Fibroblast of skin of right biceps (primary cell): ENCODE results near the gene PRPF40A.
"Not testable (repeated sequence)": the region's sequence is repeated elsewhere in the genome, so short reads cannot be mapped to it uniquely, and the experiment has no call there.

ENCODE experiments used
- DNase-seq: peaks from one replicate; pipeline ENCODE4 v3.0.0-alpha.2; 2013

PRPF40A gene

DNA sequence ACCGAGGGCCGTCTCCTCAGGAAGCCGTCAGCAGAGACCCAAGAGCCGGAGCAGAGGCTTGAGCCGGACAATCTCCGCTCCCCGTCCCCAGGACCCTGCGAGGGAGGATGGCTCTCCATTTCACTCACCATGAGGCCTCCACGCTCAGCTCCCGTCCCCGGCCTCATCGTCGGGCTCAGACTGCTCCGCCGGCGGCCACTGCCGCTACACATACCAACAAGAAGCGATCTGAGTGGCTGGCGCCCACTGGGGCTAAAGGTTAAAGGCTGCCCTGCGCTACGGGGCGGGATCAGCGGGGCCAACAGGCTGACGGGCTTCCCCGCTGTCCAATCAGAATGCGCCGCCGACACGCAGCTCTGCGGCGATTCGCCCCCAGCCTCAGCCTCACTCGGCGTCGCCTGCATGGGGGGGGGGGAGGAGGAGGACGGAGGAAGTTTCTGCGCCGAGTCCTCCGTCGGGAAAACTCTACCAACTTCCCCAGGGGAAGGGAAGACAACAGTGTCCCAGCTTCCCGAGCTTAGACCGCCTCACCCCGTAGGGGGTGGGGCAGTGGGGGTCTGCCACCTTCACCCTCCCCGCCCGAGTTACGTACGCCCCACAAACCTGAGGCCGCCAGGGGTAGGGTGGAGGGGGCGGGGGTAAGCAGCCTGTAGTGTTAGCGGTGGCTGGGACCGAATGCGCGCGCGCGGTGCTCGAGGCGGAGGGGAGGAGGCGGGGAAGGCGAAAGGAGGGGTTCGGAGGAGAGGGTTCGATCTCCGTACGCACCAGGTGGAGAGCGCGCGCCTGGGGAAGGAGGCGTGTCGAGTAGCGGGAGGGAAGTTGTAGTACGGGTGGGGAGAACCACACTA lies at the start of gene PRPF40A:
Gene PRPF40A, minus strand, starts transcription at position 234 of the 848 bp plus-strand sequence. Its CDS starts 22 bp downstream, at position 212.
- peak; percentile 98 for DNase-seq

DNA sequence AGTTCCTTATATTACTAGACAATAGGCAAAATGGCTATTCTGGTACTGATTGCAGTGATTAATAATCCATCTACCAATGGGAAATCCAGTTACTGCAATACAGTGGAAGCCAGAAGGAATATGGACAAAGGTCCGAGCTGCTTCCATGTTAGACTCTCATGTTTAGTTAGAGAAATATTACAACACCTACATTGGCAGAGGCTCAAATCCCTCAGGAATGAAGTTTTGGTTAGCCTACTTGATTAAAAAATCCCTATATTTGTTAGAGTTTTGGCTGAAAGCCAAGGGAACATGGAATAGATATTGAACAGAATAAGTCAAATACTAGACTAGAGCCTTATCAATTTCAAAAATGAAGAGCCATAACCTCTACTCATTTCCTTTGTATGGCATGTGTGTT lies 49.7 kb upstream of the PRPF40A start:
- DNase-seq: peak; percentile 56

DNA sequence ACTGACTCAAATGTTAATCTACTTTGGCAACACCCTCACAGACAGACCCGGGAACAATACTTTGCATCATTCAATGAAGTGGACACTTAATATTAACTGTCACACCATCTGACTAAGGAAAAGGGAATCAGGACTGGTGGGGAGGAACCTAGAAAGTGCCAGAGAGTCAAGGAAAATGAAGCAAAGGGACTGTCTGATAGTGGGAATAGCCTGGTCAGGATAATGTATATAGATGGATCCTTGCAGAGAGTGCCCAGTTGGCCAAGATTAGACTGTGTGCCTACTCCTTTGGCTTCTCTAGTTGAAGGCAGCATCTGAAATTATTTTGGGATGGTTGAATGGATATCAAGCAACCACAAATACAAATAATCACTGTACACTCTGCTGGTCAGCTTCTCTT lies 46.4 kb upstream of the PRPF40A start:
- DNase-seq: no peak

DNA sequence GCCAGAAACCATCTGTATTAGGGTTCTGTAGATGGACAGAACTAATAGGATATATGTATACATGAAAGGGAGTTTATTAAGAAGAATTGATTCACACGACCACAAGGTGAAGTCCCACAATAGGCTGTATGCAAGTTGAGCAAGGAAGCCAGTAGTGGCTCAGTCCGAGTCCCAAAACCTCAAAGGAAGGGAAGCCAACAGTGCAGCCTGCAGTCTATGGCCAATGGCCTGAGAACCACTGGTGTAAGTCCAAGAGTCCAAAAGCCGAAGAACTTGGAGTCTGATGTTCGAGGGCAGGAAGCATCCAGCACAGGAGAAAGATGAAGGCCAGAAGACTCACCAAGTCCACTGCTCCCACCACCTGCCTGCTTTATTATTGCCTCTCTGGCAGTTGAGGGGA lies 45.9 kb upstream of the PRPF40A start:
- not testable (repeated sequence) for DNase-seq

DNA sequence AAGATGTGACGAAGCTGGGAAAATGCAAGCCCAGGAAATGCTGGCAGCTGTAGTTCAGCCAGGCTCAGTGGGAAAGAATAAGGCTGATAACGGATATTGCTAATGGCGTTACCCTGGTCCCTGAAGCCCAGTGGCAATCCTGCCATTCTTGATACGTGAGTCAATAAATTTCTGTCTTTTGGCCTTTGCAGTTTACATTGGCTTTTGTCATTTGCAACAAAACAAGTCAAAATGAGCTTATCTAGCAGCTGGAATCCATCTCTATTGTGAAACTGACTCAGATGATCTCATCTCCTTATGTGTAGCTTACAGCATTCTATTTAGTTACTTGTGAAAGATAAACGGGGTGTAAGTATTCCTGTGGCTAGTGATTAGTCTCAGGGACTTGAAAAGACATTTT lies 44.9 kb upstream of the PRPF40A start:
- DNase-seq: peak; percentile 77

DNA sequence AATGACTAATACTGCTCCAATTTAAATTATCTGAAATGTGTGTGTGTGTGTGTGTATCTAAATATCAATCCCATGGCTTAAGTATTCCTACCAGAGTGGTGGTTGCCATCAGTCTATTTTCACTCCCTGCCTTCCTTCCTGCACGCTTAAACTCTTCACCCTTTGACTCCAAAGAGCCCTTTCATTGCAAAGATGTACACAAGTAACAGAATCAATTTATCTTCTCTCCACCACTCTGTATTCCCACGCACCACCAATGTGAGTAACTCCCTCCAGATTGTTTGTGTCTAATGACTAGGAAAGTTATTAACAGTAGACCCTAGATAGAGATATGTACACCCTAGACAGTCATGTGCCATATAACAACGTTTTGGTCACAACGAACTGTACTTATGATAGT lies 44.0 kb upstream of the PRPF40A start:
- no peak for DNase-seq

DNA sequence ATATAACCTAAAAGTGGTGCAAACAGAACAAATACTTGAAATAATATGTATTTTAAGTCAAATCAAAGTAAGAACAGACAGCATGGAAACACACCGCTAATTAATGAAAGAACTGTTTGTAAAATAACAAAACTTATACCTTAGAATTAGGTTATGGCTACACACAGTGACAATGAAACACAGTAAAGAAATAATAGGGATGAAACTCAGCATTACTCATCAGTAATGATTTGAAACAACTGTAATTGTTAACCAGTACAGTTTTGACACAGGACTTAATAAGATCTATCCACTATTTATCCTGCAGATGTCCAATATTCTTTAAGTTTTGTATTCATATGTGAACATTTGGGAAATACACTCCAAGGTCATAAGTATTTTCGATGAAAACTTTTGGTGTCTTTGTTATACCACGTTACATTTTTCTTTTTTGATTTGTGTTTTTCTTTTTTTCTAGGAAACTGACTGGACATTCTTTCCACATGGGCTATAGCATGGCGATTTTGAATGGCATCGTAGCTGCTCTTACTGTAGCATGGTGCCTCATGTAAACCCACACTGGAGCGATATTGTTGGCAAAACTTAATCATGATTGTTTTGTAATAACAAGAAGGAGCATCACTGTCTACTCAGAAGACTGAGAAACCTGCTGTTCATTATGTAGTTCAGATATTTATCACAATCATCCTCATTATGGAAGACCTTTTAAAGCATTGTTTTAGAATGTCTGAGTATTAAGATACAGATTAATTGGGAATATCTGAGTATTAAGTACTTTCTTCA lies 42.2 kb upstream of the PRPF40A start:
- DNase-seq: no peak

DNA sequence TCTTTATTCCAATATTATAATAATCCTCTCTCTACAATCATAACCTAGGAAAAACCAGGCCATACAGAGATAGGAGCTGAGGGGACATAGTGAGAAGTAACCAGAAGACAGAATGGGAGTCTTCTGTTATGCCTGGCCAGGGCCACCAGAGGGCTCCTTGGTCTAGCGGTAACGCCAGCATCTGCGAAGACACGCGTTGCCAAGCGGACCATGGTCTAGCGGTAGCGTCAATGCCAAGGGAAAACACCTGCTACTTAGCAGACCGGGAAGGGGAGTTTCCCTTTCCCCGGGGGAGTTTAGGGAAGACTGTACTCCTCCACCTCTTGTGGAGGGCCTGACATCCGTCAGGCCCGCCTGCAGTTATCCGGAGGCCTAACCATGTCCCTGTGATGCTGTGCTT lies 37.8 kb upstream of the PRPF40A start:
- peak; percentile 14 for DNase-seq

DNA sequence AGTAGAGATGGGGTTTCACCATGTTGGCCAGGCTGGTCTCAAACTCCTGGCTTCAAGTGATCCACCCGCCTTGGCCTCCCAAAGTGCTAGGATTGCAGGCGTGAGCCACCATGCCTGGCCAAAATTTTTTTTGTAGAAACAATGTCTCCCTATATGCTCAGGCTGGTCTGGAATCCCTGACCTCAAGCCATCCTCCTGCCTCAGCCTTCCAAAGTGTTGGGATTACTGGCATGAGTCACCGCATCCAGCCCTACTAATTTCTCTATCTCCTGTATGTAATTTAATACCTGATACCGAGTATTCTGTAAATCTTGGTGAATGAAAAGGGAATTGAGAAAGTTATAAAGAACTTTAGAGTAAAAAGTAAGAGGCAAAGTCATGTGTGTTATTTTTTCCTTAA lies 30.5 kb upstream of the PRPF40A start:
- DNase-seq: peak; percentile 47

DNA sequence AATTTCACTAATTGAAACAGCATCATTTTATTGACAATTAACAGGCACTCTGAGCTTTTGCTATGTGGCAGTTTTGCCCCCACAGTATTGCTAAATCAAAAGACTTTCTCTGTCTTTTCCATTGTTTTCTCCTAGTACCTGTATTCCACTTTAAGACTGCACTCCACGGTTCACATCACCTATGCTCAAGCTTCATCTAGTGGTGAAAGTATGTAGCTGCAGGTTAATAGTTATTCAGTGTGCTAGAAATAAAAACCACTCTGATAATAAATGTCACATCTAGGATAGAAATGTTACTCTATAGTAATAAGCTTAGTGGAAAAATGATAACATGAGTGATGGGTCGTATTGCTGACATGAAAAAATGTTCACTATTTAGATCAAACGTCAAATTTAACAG lies 25.7 kb upstream of the PRPF40A start:
- no peak for DNase-seq

DNA sequence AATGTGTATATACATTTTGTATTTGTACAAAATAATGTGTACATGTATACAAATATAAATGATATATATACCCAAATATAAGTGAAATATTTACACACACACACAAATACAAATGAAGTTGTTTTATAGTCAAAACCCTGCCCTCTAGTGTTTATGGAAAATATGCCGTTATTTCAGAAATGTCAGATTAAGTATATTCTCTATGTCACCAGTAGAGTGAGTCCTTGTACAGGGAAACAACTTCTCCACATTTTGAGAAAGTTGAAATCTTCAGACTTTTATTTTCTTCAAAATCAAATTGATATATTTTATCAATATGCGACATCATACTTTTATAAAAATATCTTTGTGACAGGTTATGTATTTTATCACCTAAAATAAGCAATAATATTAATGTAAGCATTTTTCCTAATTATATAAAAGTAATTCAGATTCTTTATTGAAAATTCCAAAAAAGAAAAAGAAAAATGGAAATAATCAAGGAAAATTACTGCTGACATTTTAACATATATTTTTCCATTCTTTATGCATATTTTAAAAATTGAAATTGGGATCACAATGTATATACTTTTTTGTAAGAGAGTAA lies 23.6 kb upstream of the PRPF40A start:
- DNase-seq: peak; percentile 58

DNA sequence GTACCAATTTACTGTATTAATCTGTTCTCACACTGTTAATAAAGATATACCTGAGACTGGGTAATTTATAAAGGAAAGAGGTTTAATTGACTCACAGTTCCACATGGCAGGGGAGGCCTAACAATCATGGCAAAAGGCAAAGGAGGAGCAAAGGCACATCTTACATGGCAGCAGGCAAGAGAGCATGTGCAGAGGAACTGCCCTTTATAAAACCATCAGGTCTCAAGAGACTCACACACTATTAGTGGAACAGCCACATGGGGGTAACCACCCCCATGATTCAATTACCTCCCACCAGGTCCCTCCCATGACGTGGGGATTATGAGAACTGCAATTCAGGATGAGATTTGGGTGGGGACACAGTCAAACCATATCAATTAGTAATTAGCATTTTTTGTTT lies 22.4 kb upstream of the PRPF40A start:
- DNase-seq: not testable (repeated sequence)

DNA sequence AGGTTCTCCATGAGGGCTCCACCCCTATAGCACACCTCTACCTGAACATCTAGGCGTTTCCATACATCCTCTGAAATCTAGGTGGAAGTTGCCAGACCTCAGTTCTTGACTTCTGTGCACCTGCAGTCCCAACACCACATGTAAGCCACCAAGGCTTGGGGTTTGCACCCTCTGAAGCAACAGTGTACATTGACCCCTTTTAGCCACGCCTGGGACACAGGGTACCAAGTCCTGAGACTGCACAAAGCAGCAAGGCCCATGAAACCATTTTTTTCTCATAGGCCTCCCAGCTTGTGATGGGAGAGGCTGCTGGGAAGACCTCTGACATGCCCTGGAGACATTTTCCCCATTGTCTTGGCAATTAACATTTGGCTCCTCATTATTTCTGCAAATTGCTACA lies 21.2 kb upstream of the PRPF40A start:
- DNase-seq: no peak

DNA sequence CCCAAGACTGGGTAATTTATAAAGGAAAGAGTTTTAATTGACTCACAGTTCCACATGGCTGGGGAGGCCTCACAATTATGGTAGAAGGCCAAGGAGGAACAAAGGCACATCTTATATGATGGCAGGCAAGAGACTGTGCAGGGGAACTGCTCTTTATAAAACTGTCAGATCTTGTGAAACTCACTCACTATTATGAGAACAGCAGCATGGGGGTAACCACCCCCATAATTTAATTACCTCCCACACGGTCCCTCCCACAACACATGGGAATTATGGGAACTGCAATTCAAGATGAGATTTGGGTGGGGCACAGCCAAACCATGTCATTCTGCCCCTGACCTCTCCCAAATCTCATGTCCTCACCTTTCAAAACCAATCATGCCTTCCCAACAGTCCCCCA lies 20.2 kb upstream of the PRPF40A start:
- not testable (repeated sequence) for DNase-seq

DNA sequence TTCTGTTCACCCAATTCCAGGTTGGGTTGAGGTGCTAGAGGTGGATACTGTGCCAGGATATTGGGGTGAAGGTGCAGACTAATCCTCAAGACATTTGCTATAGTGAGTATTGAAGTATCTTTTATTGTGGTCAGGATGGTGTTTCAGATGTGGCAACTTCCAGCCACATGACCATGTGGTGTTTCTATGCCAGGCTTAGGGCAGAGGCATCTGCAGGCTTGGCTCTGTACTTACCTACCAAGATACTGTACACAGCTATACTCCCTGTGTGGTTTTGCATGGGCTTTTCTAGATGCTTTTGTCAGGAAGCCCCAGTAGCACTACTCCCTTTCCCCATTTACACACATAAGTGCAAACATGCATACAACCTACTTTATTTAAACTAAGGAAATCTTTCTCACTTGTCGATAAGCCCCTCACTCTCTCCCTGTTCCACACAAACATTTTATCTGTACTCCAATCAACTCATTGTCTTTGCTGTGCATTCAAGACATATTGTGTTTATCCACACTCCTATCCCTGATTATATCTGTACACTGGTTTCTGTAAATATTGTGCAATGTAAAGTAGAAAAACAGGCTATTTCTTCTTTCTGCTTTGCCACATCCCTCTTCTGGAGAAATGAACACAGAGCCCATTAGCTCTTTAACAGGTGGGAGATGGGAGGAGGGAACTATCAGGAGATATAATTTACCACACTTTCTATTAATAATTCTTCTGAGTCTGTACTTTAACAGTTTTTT lies 13.5 kb upstream of the PRPF40A start:
- DNase-seq: no peak

DNA sequence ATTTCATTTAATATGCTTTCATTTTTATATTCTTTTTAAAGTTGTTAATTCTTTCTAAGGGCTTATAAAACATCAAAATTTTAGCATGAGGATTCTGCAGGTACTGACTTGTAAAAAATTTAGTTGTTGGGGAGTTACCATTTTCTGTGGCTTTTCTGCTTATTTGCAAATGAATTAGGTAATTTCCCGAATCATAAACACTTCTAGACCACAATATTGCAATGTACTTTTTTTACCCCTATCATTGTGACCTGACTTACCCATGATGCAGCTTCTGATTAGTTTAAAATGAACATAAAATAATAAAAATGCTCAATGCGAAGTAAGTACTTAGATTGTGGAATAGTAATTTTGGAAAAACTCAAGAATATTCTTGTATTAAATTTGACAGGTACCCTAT lies 12.6 kb upstream of the PRPF40A start:
- no peak for DNase-seq

DNA sequence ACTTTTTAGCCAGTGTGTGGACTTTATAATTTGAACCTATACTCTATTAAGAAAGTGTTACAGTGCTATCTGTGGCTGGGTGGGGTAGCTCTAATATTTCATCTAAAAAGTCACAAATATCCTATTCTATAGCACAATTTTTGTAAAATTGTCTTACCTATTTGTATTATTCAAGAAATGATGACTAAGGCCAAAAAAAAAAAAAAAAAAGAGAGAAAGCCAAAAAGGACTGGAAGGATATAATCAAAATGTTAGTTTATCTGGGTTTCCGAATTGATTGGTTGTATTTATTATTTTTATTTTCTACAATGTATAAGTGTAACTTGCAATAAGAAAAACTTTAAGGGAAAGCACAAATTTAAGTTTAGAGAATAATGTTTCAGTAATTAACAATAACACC lies 6.7 kb upstream of the PRPF40A start:
- no peak for DNase-seq

DNA sequence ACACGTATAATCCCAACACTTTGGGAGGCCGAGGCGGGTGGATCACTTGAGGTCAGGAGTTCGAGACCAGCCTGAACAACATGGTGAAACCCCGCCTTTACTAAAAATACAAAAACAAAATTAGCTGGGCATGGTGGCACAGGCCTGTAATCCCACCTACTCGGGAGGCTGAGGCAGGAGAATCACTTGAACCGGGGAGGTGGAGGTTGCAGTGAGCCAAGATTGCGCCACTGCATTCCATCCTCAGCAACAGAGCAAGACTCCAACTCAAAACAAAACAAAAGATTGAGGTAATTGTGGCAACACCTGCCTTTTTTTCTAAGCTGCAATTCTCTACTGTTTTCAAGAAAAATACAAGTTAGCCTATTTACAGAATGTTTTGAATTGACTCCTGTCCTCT lies 5.4 kb upstream of the PRPF40A start:
- DNase-seq: not testable (repeated sequence)

DNA sequence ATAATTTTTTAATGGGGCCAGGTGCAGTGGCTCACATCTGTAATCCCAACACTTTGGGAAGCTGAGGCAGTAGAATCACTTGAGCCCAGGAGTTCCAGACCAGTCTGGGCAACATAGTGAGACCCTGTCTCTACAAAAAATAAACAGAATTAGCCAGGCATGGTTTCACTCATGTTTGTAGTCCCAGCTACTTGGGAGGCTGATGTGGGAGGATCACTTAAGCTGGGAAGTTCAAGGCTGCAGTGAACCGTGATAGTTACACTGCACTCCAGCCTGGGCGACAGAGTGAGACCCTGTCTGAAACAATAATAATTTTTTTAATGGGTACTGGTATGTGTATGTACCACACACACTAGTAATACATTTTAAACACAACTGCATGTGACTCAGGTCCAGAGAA lies 3.5 kb upstream of the PRPF40A start:
- no peak for DNase-seq

DNA sequence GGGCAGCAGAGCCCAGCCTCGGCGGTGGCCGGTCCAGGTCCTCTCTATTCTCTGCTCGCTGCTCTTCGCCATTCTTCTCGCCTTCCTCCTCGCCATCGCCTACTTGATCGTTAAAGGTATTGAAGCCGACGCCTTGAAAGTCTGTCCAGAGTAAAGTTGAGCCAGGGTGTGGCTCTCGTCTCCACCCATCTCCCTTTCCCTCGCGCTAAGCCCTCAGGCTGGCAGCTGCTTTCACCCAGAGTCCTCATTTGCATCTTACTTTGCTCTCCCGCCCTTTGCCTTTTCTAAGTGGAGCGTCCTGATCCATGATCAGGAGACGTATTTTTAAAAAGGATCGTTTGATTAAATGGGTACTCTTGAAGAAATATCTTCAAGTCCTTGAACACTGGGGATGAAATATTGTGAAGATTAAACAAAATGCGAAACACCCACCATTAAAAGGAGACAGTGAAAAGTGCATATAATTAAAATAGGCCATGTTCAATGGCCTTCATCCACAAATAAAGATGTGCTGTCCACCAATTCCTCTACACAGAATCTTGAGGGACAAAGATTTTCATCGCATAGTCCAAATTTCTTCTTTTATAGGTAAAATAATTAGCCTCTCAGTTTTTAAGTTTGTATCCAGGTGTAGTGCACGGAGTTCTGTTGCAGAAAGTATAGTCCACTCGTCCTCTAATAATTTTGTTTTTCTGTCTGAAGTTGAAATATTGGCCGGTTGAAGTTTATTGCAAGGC lies 1.8 kb upstream of the PRPF40A start:
- peak; percentile 25 for DNase-seq

DNA sequence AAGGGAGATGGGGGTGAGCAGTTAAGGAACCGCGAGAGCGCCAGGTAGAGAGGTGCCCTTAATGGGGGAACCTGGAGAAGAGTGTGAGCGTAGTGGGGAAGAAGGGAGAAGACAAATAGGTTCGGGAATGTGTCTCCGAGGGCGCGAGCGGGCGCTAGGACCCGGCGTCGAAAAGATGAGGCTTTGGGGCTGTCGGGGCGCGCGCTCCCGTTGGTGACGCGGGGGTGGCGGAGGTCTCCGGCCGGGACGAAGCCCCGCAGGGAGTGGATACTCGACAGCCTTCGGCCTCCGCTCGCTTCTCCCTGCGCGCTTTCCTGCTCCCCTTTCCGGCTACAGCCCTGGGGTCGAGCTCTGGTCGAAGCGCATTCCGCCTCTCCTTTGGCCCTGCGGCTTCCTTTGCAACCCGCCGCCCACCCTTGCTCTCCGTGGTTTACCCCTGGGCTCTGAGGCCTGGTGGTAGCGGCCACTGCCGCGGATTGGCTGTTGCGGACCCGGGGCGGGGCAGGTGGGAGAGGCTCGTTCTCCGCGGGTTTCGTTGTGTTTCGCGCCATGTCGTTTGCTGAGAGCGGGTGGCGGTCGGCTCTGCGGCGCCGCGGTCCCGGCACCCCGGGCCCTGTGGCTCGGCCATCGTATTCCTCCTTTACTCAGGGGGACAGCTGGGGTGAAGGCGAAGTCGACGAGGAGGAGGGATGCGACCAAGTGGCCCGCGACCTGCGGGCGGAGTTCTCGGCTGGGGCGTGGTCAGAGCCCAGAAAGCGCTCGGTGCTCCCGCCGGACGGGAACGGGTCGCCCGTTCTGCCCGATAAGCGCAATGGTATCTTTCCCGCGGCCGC lies 1.0 kb upstream of the PRPF40A start, which contains the start of gene ARL6IP6:
Gene ARL6IP6, plus strand, starts transcription at position 545 of the 833 bp plus-strand sequence. Its CDS starts 5 bp downstream, at position 550.
- DNase-seq: peak; percentile 92
